ENCODE results near the gene ITGB3BP.
"Not testable (repeated sequence)": the region's sequence is repeated elsewhere in the genome, so short reads cannot be mapped to it uniquely, and the experiment has no call there.

Gene ITGB3BP

DNA sequence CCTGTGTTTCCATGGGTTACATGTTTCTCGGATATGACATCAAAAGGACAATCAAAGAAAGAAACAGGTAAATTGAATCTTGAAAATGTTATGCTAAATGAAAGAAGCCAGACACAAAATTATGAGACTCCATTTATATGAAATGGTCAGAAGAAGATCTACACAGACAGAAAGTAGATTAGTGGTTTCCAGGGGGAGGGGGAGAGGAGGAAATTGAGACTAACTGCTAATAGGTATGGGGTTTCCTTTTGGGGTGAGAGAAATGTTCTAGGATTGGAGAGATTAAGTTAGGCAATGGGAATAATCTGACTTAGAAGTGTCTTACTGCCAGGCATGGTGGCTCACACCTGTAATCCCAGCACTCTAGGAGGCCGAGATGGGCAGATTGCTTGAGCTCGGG lies 21.8 kb downstream of the ITGB3BP start:
- Histone ChIP-seq H3K36me3 (ENCODE audit: insufficient read depth, low read length) (no peaks in the 10 kb centered on the region), H3K27ac (ENCODE audit: low read depth, low read length) (no peak overlapping the region), H3K9ac (ENCODE audit: low read length) (no peak overlapping the region), H3K27me3 (ENCODE audit: control insufficient read depth in 1 of 2, insufficient read depth in 2 of 2, low read length in 2 of 2) (no peaks in the 10 kb centered on the region), H3K4me3 (ENCODE audit: low read depth in 1 of 2, low read length in 2 of 2) (no peak overlapping the region), H3K9me3 (ENCODE audit: low read length) (no peaks in the 10 kb centered on the region), H3K4me1 (ENCODE audit: insufficient read depth, low read length) (no peaks in the 10 kb centered on the region)

DNA sequence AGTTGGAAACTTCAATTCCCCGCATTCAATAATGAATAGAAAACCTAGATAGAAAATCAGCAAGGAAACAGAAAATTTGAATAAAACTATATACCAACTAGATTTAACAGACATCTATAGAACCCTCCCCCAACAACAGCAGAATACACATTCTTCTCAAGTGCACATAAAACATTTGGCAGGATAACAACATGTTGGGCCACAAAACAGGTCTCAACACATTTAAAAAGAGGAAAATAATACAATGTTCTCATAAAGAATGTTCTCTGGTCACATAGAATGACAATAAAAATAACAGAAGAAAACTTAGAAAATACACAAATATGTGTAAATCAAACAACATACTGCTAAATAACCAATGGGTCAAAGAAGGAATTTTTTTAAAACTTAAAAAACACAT lies 24.9 kb downstream of the ITGB3BP start:
- H3K36me3 ChIP-seq (ENCODE audit: insufficient read depth, low read length), result no peaks in the 10 kb centered on the region
- no peaks in the 10 kb centered on the region for H3K27me3 ChIP-seq (ENCODE audit: control insufficient read depth in 1 of 2, insufficient read depth in 2 of 2, low read length in 2 of 2)
- no peaks in the 10 kb centered on the region for H3K9me3 ChIP-seq (ENCODE audit: low read length)
- no peak overlapping the region for H3K9ac ChIP-seq (ENCODE audit: low read length)
- no peaks in the 10 kb centered on the region for H3K4me1 ChIP-seq (ENCODE audit: insufficient read depth, low read length)
- no peak overlapping the region for H3K27ac ChIP-seq (ENCODE audit: low read depth, low read length)
- no peak overlapping the region for H3K4me3 ChIP-seq (ENCODE audit: low read depth in 1 of 2, low read length in 2 of 2)

DNA sequence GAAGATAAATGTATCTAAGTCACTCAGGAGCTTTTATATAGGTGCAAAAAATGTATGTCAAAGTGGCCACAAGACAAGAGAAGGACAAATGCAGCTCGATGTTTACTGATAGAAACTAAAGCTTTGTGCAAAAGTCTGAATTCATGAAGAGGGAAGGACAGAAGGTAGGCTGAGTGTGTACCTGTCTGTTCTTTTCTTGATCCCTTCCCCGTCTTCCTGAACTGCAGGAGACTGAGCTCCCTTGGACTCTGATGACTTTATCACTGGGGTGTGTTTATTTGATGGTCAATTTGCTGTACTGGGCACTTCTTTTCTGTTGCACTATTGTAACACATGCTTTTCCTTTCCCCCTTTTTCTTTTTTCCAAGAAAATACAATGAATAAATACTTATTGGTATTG lies 25.4 kb downstream of the ITGB3BP start:
- no peak overlapping the region for H3K9ac ChIP-seq (ENCODE audit: low read length)
- no peaks in the 10 kb centered on the region for H3K27me3 ChIP-seq (ENCODE audit: control insufficient read depth in 1 of 2, insufficient read depth in 2 of 2, low read length in 2 of 2)
- no peaks in the 10 kb centered on the region for H3K36me3 ChIP-seq (ENCODE audit: insufficient read depth, low read length)
- no peak overlapping the region for H3K4me3 ChIP-seq (ENCODE audit: low read depth in 1 of 2, low read length in 2 of 2)
- H3K9me3 ChIP-seq (ENCODE audit: low read length), result no peaks in the 10 kb centered on the region
- no peak overlapping the region for H3K27ac ChIP-seq (ENCODE audit: low read depth, low read length)
- H3K4me1 ChIP-seq (ENCODE audit: insufficient read depth, low read length), result no peaks in the 10 kb centered on the region

DNA sequence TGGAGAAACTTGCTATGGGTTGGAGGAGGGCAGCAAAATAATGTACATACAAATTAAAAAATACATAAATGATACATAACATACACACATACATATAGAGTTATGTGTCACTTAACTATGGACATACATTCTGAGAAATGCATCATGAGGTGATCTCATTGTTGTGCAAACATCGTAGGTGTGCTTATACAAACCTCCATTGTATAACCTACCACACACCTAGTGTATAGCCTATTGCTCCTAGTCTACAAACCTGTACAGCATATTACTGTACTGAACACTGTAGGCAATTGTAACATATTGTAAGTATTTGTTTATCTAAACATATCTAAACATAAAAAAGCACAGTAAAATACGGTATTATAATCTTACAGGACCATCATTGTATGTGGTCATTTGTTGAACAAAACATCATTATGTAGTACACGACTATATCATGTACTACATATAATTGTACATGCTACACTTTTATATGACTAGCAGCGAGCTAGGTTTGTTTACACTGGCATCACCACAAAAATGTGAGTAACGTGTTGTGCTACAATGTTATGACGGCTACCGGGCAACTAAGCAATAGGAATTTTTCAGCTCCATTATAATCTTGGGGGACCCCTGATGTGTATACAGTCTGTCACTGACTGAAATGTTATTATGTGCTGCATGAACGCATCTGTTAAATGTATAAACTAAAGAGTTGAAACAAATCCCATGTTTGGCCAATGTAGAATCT lies 35.5 kb downstream of the ITGB3BP start:
- H3K9me3 ChIP-seq (ENCODE audit: low read length), result no peaks in the 10 kb centered on the region
- no peak overlapping the region for H3K27ac ChIP-seq (ENCODE audit: low read depth, low read length)
- no peak overlapping the region for H3K9ac ChIP-seq (ENCODE audit: low read length)
- H3K27me3 ChIP-seq (ENCODE audit: control insufficient read depth in 1 of 2, insufficient read depth in 2 of 2, low read length in 2 of 2), result no peaks in the 10 kb centered on the region
- no peak overlapping the region for H3K4me3 ChIP-seq (ENCODE audit: low read depth in 1 of 2, low read length in 2 of 2)
- H3K4me1 ChIP-seq (ENCODE audit: insufficient read depth, low read length), result peaks cover 12% of the 10 kb centered on the region
- no peaks in the 10 kb centered on the region for H3K36me3 ChIP-seq (ENCODE audit: insufficient read depth, low read length)

DNA sequence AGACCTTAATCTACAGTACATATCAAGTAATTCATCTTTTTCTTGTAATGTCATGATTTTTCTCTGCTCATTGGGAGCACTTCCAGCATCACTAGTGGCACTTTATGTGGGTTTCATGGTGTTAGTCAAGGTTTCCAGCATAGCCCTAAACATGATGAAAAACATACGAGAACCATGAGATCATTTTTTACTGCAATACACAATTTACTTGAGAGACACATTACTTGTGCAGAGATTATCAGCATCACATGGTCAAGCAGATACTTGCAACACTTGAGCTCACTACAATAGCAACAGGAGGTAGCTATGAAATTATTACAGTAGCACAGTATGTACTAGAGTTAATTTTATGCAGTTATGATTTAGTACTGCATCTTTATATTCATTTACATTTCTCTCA lies 36.4 kb downstream of the ITGB3BP start:
- peaks cover 12% of the 10 kb centered on the region for H3K4me1 ChIP-seq (ENCODE audit: insufficient read depth, low read length)
- H3K27ac ChIP-seq (ENCODE audit: low read depth, low read length), result no peak overlapping the region
- no peaks in the 10 kb centered on the region for H3K36me3 ChIP-seq (ENCODE audit: insufficient read depth, low read length)
- H3K9ac ChIP-seq (ENCODE audit: low read length), result no peak overlapping the region
- no peak overlapping the region for H3K4me3 ChIP-seq (ENCODE audit: low read depth in 1 of 2, low read length in 2 of 2)
- no peaks in the 10 kb centered on the region for H3K9me3 ChIP-seq (ENCODE audit: low read length)
- H3K27me3 ChIP-seq (ENCODE audit: control insufficient read depth in 1 of 2, insufficient read depth in 2 of 2, low read length in 2 of 2), result no peaks in the 10 kb centered on the region

DNA sequence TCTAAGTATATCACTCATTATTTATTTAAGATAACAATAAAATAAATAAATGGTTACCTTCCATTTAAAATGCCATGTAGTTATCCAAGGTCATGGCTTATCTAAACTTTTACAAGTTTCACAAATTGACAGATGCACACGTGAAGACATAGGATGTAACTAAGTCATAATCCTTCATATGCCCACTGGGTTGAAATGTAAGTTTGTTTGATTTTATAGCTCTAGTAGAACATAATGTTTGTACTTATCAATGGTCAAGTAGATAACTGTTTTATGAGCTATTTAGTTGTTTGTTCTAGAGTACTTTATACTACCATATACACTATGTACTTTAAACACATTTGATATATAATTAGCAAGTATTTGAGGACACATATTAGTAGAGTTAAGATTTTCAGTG lies 43.0 kb downstream of the ITGB3BP start:
- H3K36me3 ChIP-seq (ENCODE audit: insufficient read depth, low read length), result no peaks in the 10 kb centered on the region
- no peaks in the 10 kb centered on the region for H3K27me3 ChIP-seq (ENCODE audit: control insufficient read depth in 1 of 2, insufficient read depth in 2 of 2, low read length in 2 of 2)
- no peak overlapping the region for H3K4me3 ChIP-seq (ENCODE audit: low read depth in 1 of 2, low read length in 2 of 2)
- H3K9me3 ChIP-seq (ENCODE audit: low read length), result no peaks in the 10 kb centered on the region
- H3K9ac ChIP-seq (ENCODE audit: low read length), result no peak overlapping the region
- H3K27ac ChIP-seq (ENCODE audit: low read depth, low read length), result no peak overlapping the region
- H3K4me1 ChIP-seq (ENCODE audit: insufficient read depth, low read length), result no peaks in the 10 kb centered on the region

DNA sequence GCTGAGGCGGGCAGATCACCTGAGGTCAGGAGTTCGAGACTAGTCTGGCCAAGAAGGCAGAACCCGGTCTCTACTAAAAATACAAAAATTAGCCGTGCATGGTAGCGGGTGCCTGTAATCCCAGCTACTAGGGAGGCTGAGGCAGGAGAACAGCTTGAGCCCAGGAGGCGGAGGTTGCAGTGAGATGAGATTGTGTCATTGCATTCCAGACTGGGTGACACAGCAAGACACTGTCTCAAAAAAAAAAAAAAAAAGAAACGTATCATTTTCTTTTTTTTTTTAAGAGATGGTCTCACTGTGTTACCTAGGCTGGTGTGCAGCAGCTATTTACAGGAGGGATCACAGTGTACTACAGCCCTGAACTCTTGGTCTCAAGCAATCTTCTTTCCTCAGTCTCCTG lies 47.3 kb downstream of the ITGB3BP start:
- no peaks in the 10 kb centered on the region for H3K4me1 ChIP-seq (ENCODE audit: insufficient read depth, low read length)
- H3K27me3 ChIP-seq (ENCODE audit: control insufficient read depth in 1 of 2, insufficient read depth in 2 of 2, low read length in 2 of 2), result no peaks in the 10 kb centered on the region
- no peaks in the 10 kb centered on the region for H3K36me3 ChIP-seq (ENCODE audit: insufficient read depth, low read length)
- no peak overlapping the region for H3K4me3 ChIP-seq (ENCODE audit: low read depth in 1 of 2, low read length in 2 of 2)
- no peak overlapping the region for H3K9ac ChIP-seq (ENCODE audit: low read length)
- H3K27ac ChIP-seq (ENCODE audit: low read depth, low read length), result no peak overlapping the region
- no peaks in the 10 kb centered on the region for H3K9me3 ChIP-seq (ENCODE audit: low read length)

DNA sequence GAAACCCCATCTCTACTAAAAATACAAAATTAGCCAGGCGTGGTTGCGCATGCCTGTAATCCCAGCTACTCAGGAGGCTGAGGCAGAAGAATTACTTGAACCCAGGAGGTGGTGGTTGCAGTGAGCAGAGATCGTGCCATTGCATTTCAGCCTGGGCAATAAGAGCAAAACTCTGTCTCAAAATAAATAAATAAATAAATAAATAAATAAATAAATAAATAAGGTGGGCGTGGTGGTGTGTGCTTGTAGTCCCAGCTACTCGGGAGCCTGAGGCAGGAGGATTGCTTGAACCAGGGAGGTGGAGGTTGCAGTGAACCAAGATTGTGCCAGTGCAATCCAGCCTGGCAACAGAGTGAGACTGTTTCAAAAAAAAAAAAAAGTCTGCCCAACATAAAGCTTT lies 54.3 kb downstream of the ITGB3BP start:
- not testable (repeated sequence) for H3K36me3 ChIP-seq (ENCODE audit: insufficient read depth, low read length)

DNA sequence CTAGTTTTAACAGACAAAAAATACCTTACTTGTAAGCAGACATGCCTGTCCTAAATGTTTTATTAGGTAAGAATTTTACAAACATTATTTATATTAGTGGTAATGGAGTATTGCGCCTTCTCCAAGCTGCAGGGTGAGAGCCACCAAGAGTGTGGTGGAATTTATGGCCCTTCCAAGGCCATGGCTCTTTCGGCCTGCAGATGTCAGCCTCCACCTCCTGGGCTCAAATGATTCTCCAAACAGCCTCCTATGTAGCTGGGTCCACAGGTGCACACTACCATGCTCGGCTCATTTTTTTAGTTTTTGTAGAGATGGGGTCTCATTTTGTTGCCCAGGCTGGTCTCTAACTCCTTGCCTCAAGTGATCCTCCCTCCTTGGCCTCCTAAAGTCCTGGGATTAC lies 56.3 kb downstream of the ITGB3BP start:
- H3K36me3 ChIP-seq (ENCODE audit: insufficient read depth, low read length), result no peaks in the 10 kb centered on the region
- H3K4me1 ChIP-seq (ENCODE audit: insufficient read depth, low read length), result no peaks in the 10 kb centered on the region
- H3K27me3 ChIP-seq (ENCODE audit: control insufficient read depth in 1 of 2, insufficient read depth in 2 of 2, low read length in 2 of 2), result no peaks in the 10 kb centered on the region
- no peak overlapping the region for H3K9ac ChIP-seq (ENCODE audit: low read length)
- H3K9me3 ChIP-seq (ENCODE audit: low read length), result peaks cover 1% of the 10 kb centered on the region
- H3K4me3 ChIP-seq (ENCODE audit: low read depth in 1 of 2, low read length in 2 of 2), result no peak overlapping the region
- H3K27ac ChIP-seq (ENCODE audit: low read depth, low read length), result no peak overlapping the region

More for the DNA sequence above, 54.3 kb downstream of the ITGB3BP start:
- not testable (repeated sequence) for H3K27ac ChIP-seq (ENCODE audit: low read depth, low read length); H3K27me3 ChIP-seq (ENCODE audit: control insufficient read depth in 1 of 2, insufficient read depth in 2 of 2, low read length in 2 of 2); H3K9ac ChIP-seq (ENCODE audit: low read length); H3K4me1 ChIP-seq (ENCODE audit: insufficient read depth, low read length); H3K9me3 ChIP-seq (ENCODE audit: low read length); H3K4me3 ChIP-seq (ENCODE audit: low read depth in 1 of 2, low read length in 2 of 2)

DNA sequence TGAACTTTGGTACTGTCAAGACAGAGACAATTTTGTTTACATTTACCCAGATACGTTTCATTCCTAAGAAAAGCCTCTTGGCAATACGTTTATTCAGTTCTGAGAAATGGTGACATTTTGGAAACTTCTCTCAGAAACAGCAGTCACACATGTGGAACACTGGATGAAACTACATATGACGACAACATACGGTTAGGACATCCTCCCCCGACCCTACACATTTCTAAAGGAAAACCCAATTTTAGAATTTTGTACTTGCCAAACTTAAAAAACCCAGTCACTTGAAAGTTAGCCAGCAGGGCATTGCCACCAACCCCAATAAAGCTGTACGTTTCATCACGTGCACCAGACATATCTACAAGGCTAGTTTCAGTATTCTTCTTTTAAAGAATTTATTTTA lies 56.8 kb downstream of the ITGB3BP start:
- H3K4me3 ChIP-seq (ENCODE audit: low read depth in 1 of 2, low read length in 2 of 2), result no peak overlapping the region
- H3K9ac ChIP-seq (ENCODE audit: low read length), result no peak overlapping the region
- H3K27ac ChIP-seq (ENCODE audit: low read depth, low read length), result no peak overlapping the region
- peaks cover 5% of the 10 kb centered on the region for H3K9me3 ChIP-seq (ENCODE audit: low read length)
- no peaks in the 10 kb centered on the region for H3K27me3 ChIP-seq (ENCODE audit: control insufficient read depth in 1 of 2, insufficient read depth in 2 of 2, low read length in 2 of 2)
- H3K4me1 ChIP-seq (ENCODE audit: insufficient read depth, low read length), result no peaks in the 10 kb centered on the region
- no peaks in the 10 kb centered on the region for H3K36me3 ChIP-seq (ENCODE audit: insufficient read depth, low read length)

DNA sequence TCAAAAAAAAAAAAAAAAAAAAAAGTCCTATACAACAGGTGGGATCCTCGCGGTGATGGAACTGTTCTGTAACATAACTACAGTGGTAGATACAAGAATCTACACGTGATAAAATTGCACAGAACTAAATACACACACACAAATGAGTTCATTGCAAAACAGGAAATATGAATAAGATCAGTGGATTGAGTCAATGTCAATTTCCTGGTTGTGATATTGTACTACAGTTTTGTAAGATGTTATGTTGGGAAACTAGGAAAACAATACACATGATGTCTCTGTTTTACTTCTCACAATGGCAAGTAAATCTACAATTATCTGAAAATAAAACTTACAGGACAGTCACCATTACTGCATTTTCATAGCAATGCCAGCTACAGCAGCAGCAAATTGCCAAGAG lies 59.8 kb downstream of the ITGB3BP start:
- Histone ChIP-seq H3K27me3 (ENCODE audit: control insufficient read depth in 1 of 2, insufficient read depth in 2 of 2, low read length in 2 of 2) (no peaks in the 10 kb centered on the region), H3K9ac (ENCODE audit: low read length) (no peak overlapping the region), H3K9me3 (ENCODE audit: low read length) (peaks cover 5% of the 10 kb centered on the region), H3K4me1 (ENCODE audit: insufficient read depth, low read length) (no peaks in the 10 kb centered on the region), H3K4me3 (ENCODE audit: low read depth in 1 of 2, low read length in 2 of 2) (no peak overlapping the region), H3K36me3 (ENCODE audit: insufficient read depth, low read length) (no peaks in the 10 kb centered on the region), H3K27ac (ENCODE audit: low read depth, low read length) (no peak overlapping the region)

DNA sequence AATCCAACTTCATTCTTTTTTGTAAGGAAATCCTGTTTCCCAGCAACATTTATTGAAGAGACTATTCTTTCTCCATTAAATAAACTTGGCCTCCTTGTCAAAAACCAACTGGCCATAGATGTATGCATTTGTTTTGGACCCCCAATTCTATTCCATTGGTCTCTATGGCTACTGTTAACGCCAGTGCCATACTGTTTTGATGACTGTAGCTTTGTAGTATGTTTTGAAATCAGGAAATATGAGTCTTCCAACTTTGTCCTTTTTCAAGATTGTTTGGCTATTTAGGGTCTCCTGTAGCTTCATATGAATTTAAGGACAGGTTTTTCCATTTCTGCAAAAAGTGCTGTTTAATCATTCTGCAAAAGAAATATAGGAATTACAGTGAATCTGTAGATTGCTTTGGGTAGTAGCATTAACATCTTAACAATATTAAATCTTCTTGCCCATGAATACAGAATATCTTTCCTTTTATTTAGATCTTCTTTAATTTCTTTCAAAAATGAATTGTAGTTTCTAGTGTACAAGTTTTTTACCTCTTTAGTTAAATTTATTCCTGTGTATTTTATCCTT lies 61.3 kb downstream of the ITGB3BP start:
- no peaks in the 10 kb centered on the region for H3K4me1 ChIP-seq (ENCODE audit: insufficient read depth, low read length)
- H3K9ac ChIP-seq (ENCODE audit: low read length), result no peak overlapping the region
- H3K36me3 ChIP-seq (ENCODE audit: insufficient read depth, low read length), result no peaks in the 10 kb centered on the region
- peaks cover 5% of the 10 kb centered on the region for H3K9me3 ChIP-seq (ENCODE audit: low read length)
- H3K4me3 ChIP-seq (ENCODE audit: low read depth in 1 of 2, low read length in 2 of 2), result no peak overlapping the region
- no peaks in the 10 kb centered on the region for H3K27me3 ChIP-seq (ENCODE audit: control insufficient read depth in 1 of 2, insufficient read depth in 2 of 2, low read length in 2 of 2)
- no peak overlapping the region for H3K27ac ChIP-seq (ENCODE audit: low read depth, low read length)

Measured in muscle layer of colon (tissue), 2 donors.